GM18951 (cell line): Measurements from ENCODE around the gene FTSJ1.
A peak's percentile ranks its signal among the peaks of the same experiment; 100 is the strongest.

Source experiments
- POLR2A ChIP-seq: IDR thresholded peaks from 4 replicates; pipeline ENCODE4 v1.6.1; 2011; ENCODE audit warnings: mild to moderate bottlenecking; ENCODE audit not compliant: insufficient read length, insufficient read depth; ENCODE audit errors: extremely low read depth
- in situ Hi-C: fragments of 300-500 bp; cut with MboI; formaldehyde crosslinking; loops from one replicate; pipeline ENCODE4 v1.12.0; 2022; ENCODE audit warnings: low sequenced_read_pairs, mixed read lengths, inconsistent platforms; ENCODE audit not compliant: unreplicated experiment

The FTSJ1 gene

DNA sequence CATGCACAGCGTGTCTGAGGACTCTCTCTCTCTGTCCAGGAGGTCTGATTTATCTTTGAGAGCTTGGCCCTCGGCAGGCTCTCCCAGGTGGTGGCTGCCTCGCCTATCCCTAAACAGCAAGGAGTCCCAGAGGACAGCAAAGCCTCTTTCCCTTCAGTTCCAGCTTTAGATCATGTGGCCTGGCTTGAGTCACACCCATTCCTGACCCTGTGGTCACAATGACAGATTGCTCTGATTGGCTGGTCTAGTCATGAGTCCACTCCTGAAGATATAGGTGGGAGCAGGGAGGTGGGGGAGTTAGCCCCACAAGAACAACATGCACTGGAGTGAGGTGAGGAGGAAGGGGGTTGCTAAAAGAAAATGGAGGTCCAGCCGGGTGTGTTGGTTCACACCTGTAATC lies 20.7 kb downstream of the FTSJ1 start:
- TF ChIP-seq POLR2A, result no peak
- in situ Hi-C loops, result no loop called here

DNA sequence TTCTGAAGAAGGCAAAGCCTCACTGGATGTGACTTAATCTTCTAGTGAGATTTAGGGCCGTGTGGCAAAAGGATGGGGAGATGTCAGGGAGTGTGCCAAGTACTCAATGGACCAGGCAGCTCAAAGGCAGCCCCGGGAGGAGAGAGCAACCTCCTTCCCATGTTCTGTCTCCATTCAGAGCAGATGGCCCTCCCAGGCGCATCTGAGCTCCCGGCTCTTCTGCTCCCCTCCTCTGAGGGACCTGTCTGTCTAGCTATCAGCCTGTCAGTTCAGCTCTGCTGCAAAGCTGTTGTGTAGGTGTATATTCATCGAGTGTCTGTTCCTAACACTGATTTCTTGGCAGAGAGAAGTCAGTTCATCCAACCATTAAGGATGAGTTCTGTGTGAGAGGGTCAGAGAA lies 21.9 kb downstream of the FTSJ1 start:
- no peak for TF ChIP-seq POLR2A
- in situ Hi-C loops, result no loop called here

DNA sequence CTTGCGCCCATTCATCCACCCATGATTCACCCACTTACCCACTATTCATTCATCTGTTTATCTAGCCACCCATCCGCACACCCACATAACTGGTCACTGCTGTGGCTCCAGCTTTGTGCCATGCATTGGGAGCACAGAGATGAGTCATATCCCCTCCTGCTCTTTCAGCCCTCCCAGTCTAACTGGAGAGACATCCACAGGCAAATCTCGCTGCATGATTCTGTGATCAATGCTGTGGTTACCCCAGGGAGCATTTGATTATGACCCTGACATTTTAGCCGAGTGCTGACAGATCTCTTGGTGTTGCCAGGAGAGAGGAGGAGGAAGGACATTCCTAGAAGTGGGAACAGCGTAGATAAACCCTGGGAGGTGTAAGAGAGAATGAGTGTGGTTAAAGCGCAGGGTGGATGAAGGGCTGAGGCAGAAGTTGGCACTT lies 22.4 kb downstream of the FTSJ1 start:
- TF ChIP-seq POLR2A, result no peak
- in situ Hi-C loops, result no loop called here

DNA sequence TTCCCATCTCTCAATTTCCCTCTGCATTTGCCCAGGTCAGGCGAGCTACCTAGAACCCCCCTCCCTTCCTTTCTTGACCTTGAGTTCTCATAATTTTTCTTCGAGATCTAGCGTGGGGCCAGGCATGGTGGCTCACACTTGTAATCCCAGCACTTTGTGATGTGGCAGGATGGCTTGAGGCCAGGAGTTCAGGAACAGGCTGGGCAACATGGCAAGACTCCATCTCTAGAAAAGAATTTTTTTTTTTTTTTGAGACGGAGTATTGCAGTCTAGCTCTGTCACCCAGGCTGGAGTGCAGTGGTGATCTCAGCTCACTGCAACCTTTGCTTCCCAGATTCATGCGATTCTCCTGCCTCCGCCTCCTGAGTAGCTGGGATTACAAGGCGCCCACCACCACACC lies 28.3 kb downstream of the FTSJ1 start:
- no peak for TF ChIP-seq POLR2A
- in situ Hi-C loops, result no loop called here

DNA sequence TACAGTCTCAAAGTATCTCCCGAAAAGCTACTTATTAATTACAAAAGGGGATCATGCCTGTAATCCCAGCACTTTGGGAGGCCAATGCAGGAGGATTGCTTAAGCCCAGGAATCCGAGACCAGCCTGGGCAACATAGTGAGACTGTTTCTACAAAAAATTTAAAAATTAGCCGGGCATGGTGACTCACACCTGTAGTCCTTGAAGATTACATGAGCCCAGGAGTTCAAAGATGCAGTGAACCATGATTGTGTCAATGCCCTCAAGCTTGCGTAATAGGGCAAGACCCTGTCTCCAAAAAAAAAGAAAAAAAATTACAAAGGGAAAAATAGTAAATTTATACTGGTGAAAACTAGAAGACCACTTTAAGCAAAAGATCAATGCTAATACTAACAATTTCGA lies 29.5 kb downstream of the FTSJ1 start:
- no peak for TF ChIP-seq POLR2A
- in situ Hi-C loops, result no loop called here

DNA sequence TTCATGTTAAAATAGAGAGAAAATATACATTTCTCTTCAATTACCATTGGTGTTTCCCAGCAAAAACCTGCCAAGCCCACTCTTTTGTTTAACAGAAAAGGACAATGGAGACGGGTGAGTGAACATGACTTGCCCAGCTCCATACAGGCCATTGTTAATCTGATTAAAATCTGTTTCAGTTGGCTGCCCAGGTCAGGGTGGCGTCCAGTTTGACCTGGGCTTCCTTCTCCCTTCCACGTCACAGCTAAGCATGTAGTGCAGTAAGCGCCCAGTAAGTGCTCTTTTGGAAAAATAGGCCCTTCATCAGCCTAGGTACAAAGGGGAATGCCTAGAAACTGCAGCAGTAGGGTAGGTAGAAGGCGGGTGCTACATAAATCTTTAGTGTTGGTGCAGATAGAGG lies 31.2 kb downstream of the FTSJ1 start:
- in situ Hi-C loops, result no loop called here
- no peak for TF ChIP-seq POLR2A

DNA sequence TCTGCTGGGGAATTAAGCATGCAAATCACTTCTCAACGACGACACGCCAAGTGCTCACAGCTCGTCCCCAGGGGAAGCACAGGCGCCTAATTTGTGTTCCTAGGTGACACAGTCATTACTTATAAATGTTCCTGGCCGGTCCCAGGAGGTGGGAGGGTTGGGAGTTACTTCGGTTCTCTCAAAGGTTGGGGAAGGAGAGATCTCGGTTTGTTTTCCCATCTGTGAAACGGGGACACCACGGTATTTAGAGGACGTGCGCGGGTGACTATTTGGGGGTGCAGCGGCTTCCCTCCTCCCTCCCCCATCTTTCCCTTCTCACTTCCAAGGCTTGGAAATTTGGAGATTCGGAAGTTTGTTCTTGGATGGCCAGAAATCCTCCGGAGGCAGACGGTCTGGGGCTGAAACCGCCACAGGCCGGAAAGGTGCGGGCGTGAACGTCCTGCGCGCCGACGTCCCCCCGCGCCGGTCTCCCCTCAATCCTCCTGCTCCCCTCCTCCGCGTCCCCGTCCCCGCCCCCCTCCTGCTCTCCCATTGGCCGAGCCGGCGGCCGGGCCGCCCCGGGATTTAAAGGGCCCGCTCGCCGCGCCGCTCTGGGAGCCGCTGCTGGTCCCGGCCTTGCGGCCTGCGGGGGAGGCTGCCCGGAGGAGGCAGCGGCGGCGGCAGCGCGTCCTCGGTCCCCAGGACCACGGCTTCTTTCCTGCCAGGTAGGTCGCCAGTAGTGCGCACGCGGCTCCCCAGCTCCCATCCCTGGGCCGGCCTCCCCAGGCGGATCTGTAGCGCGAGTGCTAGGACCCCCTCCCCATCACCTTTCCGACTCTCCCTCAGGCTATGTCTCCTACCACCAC lies 32.6 kb downstream of the FTSJ1 start, which contains the start of gene PORCN:
PORCN (plus strand) TSS at position 593 of the 845 bp plus-strand sequence. CDS start 829 bp downstream, outside the sequence.
- in situ Hi-C loops, result no loop called here
- TF ChIP-seq POLR2A, result peak; percentile 72

DNA sequence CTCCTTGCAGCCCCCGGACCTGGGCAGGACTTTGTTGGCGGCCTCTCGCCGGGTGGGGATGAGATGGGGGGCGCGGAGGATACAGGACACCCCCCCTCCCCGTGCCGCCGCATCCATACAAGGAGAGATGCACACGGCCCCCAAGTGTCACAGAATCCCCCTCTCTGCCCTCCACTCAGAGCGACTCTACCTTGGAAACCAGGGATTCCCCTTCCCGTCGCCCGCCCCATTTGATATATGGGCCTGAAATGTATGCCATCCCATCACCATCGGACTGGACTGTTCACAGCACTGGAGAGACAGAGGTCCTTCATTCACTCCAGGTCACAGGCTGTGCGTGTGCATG lies 33.2 kb downstream of the FTSJ1 start:
- no peak for TF ChIP-seq POLR2A
- in situ Hi-C loops, result no loop called here

DNA sequence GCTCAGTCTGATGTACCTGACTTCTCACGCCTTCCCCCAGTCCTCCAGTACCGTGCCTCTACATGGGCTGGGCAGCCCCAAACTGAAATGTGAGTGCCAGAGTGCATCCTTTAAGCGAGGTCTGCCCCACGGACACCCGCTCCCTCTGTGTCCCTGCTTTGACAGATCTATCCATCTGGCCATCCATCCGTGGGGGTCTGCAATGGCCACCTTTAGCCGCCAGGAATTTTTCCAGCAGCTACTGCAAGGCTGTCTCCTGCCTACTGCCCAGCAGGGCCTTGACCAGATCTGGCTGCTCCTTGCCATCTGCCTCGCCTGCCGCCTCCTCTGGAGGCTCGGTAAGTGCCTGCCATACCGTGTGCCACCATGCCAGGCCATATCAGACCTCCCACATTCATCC lies 33.6 kb downstream of the FTSJ1 start:
- in situ Hi-C loops, result no loop called here
- TF ChIP-seq POLR2A, result no peak

DNA sequence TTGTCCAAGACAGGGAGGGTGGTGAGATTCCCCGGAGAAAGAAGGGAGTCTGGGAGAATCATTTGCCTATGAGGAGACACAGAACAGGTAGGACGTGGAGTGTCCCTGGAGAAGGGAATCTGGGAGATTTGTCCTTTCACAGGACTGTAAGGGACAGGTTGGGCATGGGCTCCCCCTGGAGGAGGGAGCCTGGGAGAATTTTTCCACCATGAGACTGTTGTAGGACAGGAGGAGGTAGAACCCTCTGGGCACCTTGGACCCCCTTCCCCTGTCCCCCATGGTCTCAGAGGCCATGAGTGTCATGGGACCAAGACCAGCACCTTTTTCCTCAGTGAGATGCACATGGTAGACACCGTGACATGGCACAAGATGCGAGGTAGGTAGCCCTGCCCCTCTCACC lies 35.6 kb downstream of the FTSJ1 start:
- TF ChIP-seq POLR2A, result no peak
- in situ Hi-C loops, result no loop called here

DNA sequence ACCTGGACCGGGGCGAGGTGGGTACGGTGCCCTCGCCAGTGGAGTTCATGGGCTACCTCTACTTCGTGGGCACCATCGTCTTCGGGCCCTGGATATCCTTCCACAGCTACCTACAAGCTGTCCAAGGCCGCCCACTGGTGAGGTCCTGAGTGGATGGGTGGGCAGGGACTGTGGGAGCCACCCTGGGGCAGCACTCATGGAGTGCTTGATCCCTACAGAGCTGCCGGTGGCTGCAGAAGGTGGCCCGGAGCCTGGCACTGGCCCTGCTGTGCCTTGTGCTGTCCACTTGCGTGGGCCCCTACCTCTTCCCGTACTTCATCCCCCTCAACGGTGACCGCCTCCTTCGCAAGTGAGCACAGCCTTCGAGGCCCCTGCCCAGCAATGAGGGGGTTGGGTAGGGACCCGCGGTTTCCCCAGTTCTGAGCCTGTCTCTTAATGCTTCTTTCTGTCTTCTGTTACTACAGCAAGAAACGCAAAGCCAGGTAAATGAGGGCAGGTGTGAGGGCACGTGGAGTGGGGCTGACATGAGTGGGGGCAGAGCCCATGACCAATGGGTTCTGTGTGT lies 36.5 kb downstream of the FTSJ1 start:
- in situ Hi-C loops, result no loop called here
- no peak for TF ChIP-seq POLR2A

DNA sequence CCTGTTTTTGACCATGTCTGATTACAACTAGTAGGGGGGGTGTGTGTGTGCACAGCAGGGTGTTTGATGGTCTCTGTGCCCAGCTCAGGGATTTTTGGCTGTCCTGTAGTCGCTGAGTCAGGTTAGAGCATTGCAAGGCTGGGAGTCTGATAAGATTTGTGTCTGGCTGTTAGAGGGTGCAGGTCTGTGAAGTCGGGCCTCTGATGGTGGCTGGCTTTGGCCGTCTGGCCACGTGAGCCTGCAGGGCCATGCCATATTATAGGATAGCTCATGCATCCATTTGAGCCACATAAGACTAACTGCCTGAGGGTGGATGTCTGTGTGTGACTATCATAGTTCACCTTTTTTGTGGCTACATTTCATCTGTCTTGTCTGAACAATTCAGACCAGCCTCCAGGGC lies 37.7 kb downstream of the FTSJ1 start:
- in situ Hi-C loops, result no loop called here

DNA sequence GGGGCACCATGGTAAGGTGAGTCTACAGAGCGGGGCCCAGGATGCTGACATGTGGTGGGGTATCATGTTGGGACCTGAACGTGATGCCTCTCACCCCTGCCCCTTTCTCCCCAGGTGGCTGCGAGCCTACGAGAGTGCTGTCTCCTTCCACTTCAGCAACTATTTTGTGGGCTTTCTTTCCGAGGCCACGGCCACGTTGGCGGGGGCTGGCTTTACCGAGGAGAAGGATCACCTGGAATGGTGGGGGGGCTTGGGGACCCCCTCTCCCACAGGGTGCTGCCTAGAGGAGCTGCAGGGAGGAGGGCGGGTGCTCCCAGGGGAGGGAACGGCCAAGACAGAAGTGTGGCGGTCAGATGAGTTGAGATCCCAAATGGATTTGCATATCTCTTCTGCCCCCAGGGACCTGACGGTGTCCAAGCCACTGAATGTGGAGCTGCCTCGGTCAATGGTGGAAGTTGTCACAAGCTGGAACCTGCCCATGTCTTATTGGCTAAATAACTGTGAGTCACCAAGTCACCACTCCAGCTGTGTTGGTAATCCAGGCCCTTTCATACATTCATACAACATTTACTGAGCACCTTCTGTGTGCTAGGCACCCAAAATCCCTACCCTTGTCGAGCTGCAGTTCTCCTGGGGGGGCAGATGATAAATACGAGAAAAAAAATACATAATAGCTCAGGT lies 38.3 kb downstream of the FTSJ1 start:
- TF ChIP-seq POLR2A, result no peak
- in situ Hi-C loops, result no loop called here

More for the DNA sequence above, 37.7 kb downstream of the FTSJ1 start:
- TF ChIP-seq POLR2A, result no peak
